HG03558 (cell line): ENCODE results near the gene GPNMB.
"Not testable (repeated sequence)": the region's sequence is repeated elsewhere in the genome, so short reads cannot be mapped to it uniquely, and the experiment has no call there.

ENCODE experiments used
- ATAC-seq: cut with Tn5 transposase; IDR thresholded peaks from one replicate; pipeline ENCODE4 v1.9.1; 2021; ENCODE audit warnings: moderate number of reproducible peaks; ENCODE audit not compliant: unreplicated experiment; ENCODE audit errors: extremely low read depth

Gene GPNMB

GRCh38 chr7:23294549-23295400, 48.2 kb downstream of the GPNMB start:
- ATAC-seq, result no peak

GRCh38 chr7:23295401-23295697, 48.8 kb downstream of the GPNMB start:
- no peak for ATAC-seq

GRCh38 chr7:23298141-23298881, 51.7 kb downstream of the GPNMB start:
- ATAC-seq, result no peak

- peak; percentile 96 for ATAC-seq
These were observed 52.6 kb downstream of the GPNMB start, which contains the start of gene MALSU1 for GRCh38 chr7:23298885-23299769. Gene MALSU1 (plus strand): TSS chr7:23299339. CDS start chr7:23299353, 14 bp downstream.

GRCh38 chr7:23299770-23300300, 53.3 kb downstream of the GPNMB start:
- ATAC-seq, result no peak

- no peak for ATAC-seq
These were observed 60.5 kb downstream of the GPNMB start for GRCh38 chr7:23306936-23307521.

GRCh38 chr7:23308754-23309153, 62.2 kb downstream of the GPNMB start:
- no peak for ATAC-seq

GRCh38 chr7:23312141-23312540, 65.6 kb downstream of the GPNMB start:
- not testable (repeated sequence) for ATAC-seq

GRCh38 chr7:23315366-23315765, 68.8 kb downstream of the GPNMB start:
- ATAC-seq, result no peak
